H9 (cell line): ENCODE results near the gene TMEM229B. TPM values are rescaled to one million over a fixed set of nuclear protein-coding genes. Genes with fewer than 3 reads are reported as not detected.

ENCODE experiments used
- DNase-seq: peaks from one replicate; pipeline ENCODE4 v3.0.0-alpha.2; 2017
- H2AFZ ChIP-seq: one replicate; pipeline ENCODE4 v1.6.1; 2013; ENCODE audit warnings: mild to moderate bottlenecking, low read length, control low read depth, moderate library complexity
- H2AK5ac ChIP-seq: 2 replicates; pipeline ENCODE4 v1.6.1; 2013; ENCODE audit warnings: low read length, control low read depth, mixed read lengths; ENCODE audit not compliant: insufficient read length
- H2BK120ac ChIP-seq: one replicate; pipeline ENCODE4 v1.6.1; 2013; ENCODE audit warnings: low read depth, mild to moderate bottlenecking, low read length, control low read depth, inconsistent platforms; ENCODE audit not compliant: poor library complexity, severe bottlenecking
- H2BK12ac ChIP-seq: 2 replicates; pipeline ENCODE4 v1.6.1; 2013; ENCODE audit warnings: low read length, control low read depth, mixed read lengths, low read depth; ENCODE audit not compliant: insufficient read length
- H2BK15ac ChIP-seq: 2 replicates; pipeline ENCODE4 v1.6.1; 2013; ENCODE audit warnings: low read depth, low read length, control low read depth
- H2BK20ac ChIP-seq: one replicate; pipeline ENCODE4 v1.6.1; 2013; ENCODE audit warnings: low read depth, mild to moderate bottlenecking, low read length, control low read depth, inconsistent platforms; ENCODE audit not compliant: poor library complexity, severe bottlenecking
- H2BK5ac ChIP-seq: 2 replicates; pipeline ENCODE4 v1.6.1; 2013; ENCODE audit warnings: low read length, control low read depth, mixed read lengths; ENCODE audit not compliant: insufficient read length
- H3K14ac ChIP-seq: 2 replicates; pipeline ENCODE4 v1.6.1; 2013; ENCODE audit warnings: low read length, control low read depth; ENCODE audit not compliant: insufficient read depth
- H3K18ac ChIP-seq: 2 replicates; pipeline ENCODE4 v1.6.1; 2013; ENCODE audit warnings: low read depth, mild to moderate bottlenecking, mixed read lengths, low read length, control low read depth; ENCODE audit not compliant: insufficient read length
- H3K23ac ChIP-seq: 2 replicates; pipeline ENCODE4 v1.6.1; 2013; ENCODE audit warnings: low read length, control low read depth, mixed read lengths, low read depth; ENCODE audit not compliant: insufficient read length
- H3K23me2 ChIP-seq: 2 replicates; pipeline ENCODE4 v1.6.1; 2013; ENCODE audit warnings: low read depth, mild to moderate bottlenecking, mixed read lengths, low read length, control low read depth; ENCODE audit not compliant: insufficient read length, poor library complexity, severe bottlenecking
- H3K27ac ChIP-seq: 2 replicates; pipeline ENCODE4 v1.5.1; 2013; ENCODE audit warnings: low read length, control low read depth, mixed read lengths, low read depth; ENCODE audit not compliant: insufficient read length
- H3K27me3 ChIP-seq: 2 replicates; pipeline ENCODE4 v1.6.1; 2013; ENCODE audit warnings: low read length, control low read depth, inconsistent platforms; ENCODE audit not compliant: insufficient read depth
- H3K4ac ChIP-seq: 2 replicates; pipeline ENCODE4 v1.6.1; 2013; ENCODE audit warnings: low read depth, mild to moderate bottlenecking, control low read depth, inconsistent platforms, low read length, moderate library complexity
- H3K4me1 ChIP-seq: 2 replicates; pipeline ENCODE4 v1.6.1; 2013; ENCODE audit warnings: low read length, control low read depth, inconsistent platforms; ENCODE audit not compliant: insufficient read depth
- H3K4me2 ChIP-seq: 2 replicates; pipeline ENCODE4 v1.6.1; 2013; ENCODE audit warnings: low read length, control low read depth, mixed read lengths; ENCODE audit not compliant: insufficient read length, insufficient read depth
- H3K56ac ChIP-seq: 2 replicates; pipeline ENCODE4 v1.6.1; 2013; ENCODE audit warnings: low read depth, mild to moderate bottlenecking, mixed read lengths, low read length, control low read depth; ENCODE audit not compliant: insufficient read length
- H3K79me1 ChIP-seq: 2 replicates; pipeline ENCODE4 v1.6.1; 2013; ENCODE audit warnings: low read depth, mild to moderate bottlenecking, moderate library complexity, low read length, control low read depth, inconsistent platforms; ENCODE audit not compliant: insufficient read depth, poor library complexity, severe bottlenecking
- H3K79me2 ChIP-seq: 2 replicates; pipeline ENCODE4 v1.6.1; 2013; ENCODE audit warnings: low read length, control low read depth, inconsistent platforms; ENCODE audit not compliant: insufficient read depth
- H3K9ac ChIP-seq: 2 replicates; pipeline ENCODE4 v1.6.1; 2013; ENCODE audit warnings: low read length, control low read depth, mixed read lengths; ENCODE audit not compliant: insufficient read length; ENCODE audit errors: extremely low read depth
- H3K9me3 ChIP-seq: one replicate; pipeline ENCODE4 v1.6.1; 2013; ENCODE audit warnings: low read depth, low read length, inconsistent platforms; ENCODE audit not compliant: control insufficient read depth
- H3T11ph ChIP-seq: one replicate; pipeline ENCODE4 v1.6.1; 2013; ENCODE audit warnings: mild to moderate bottlenecking, low read length, control low read depth, inconsistent platforms
- H4K20me1 ChIP-seq: one replicate; pipeline ENCODE4 v1.6.1; 2013; ENCODE audit not compliant: control insufficient read depth, insufficient read length, insufficient read depth
- H4K5ac ChIP-seq: 2 replicates; pipeline ENCODE4 v1.6.1; 2013; ENCODE audit warnings: low read depth, mild to moderate bottlenecking, mixed read lengths, low read length, control low read depth; ENCODE audit not compliant: insufficient read length
- H4K8ac ChIP-seq: replicated peaks from 2 replicates; pipeline ENCODE4 v1.6.1; 2013; ENCODE audit warnings: low read length, control low read depth, mixed read lengths, low read depth; ENCODE audit not compliant: insufficient read length
- H4K91ac ChIP-seq: 2 replicates; pipeline ENCODE4 v1.6.1; 2013; ENCODE audit warnings: low read depth, mild to moderate bottlenecking, moderate library complexity, mixed read lengths, low read length, control low read depth; ENCODE audit not compliant: insufficient read length
- H3K27ac Mint-ChIP-seq, 3 experiments: 2 replicates in 2 of 3; 3 replicates in 1 of 3; pipeline ENCODE4 v1.8.0; 2020 to 2021; ENCODE audit warnings: mixed read lengths in 3 of 3, mild to moderate bottlenecking in 1 of 3, moderate library complexity in 1 of 3
- H3K27me3 Mint-ChIP-seq: 2 replicates; pipeline ENCODE4 v1.8.0; 2021; ENCODE audit warnings: low read depth, mild to moderate bottlenecking, moderate library complexity, mixed read lengths
- H3K36me3 Mint-ChIP-seq, 3 experiments: 2 replicates in 2 of 3; 3 replicates in 1 of 3; pipeline ENCODE4 v1.8.0; 2020 to 2021; ENCODE audit warnings: low read depth in 3 of 3, mixed read lengths in 3 of 3; ENCODE audit not compliant: insufficient read depth in 1 of 3
- H3K4me1 Mint-ChIP-seq, 2 experiments: 2 replicates each; pipeline ENCODE4 v1.8.0; 2020; ENCODE audit warnings: mixed read lengths in 2 of 2
- H3K4me3 Mint-ChIP-seq, 2 experiments: 2 replicates in 1 of 2; 3 replicates in 1 of 2; pipeline ENCODE4 v1.8.0; 2020 to 2021; ENCODE audit warnings: mild to moderate bottlenecking in 2 of 2, mixed read lengths in 2 of 2, moderate library complexity in 1 of 2
- H3K9me3 Mint-ChIP-seq, 2 experiments: 2 replicates in 1 of 2; 3 replicates in 1 of 2; pipeline ENCODE4 v1.8.0; 2020; ENCODE audit warnings: mild to moderate bottlenecking in 2 of 2, mixed read lengths in 2 of 2, moderate library complexity in 1 of 2
- WGBS: extraction: QIAGEN DNeasy Blood & Tissue Kit; methylation state at CpG from one replicate; pipeline ENCODE4 v1.1.7; 2013; ENCODE audit warnings: missing lambda C conversion rate, low lambda C conversion rate, mixed read lengths; ENCODE audit not compliant: insufficient read length; ENCODE audit errors: extremely low coverage; 5-methylcytosine and 5-hydroxymethylcytosine counted together
- total RNA-seq: library from RNA; stranded (reverse); gene quantifications from 2 replicates; pipeline ENCODE4 v1.2.1, GENCODE V29; 2021
- TF ChIP-seq, protein P1 (sequence below): fragments of 200-600 bp; sonication (generic); conservative IDR thresholded peaks from 3 replicates; pipeline ENCODE4 v1.8.0; 2021; ENCODE audit warnings: antibody characterized with exemption, mild to moderate bottlenecking

Gene TMEM229B
- total RNA-seq, 1 experiment from 2014 or later, result 0.24 TPM

DNA sequence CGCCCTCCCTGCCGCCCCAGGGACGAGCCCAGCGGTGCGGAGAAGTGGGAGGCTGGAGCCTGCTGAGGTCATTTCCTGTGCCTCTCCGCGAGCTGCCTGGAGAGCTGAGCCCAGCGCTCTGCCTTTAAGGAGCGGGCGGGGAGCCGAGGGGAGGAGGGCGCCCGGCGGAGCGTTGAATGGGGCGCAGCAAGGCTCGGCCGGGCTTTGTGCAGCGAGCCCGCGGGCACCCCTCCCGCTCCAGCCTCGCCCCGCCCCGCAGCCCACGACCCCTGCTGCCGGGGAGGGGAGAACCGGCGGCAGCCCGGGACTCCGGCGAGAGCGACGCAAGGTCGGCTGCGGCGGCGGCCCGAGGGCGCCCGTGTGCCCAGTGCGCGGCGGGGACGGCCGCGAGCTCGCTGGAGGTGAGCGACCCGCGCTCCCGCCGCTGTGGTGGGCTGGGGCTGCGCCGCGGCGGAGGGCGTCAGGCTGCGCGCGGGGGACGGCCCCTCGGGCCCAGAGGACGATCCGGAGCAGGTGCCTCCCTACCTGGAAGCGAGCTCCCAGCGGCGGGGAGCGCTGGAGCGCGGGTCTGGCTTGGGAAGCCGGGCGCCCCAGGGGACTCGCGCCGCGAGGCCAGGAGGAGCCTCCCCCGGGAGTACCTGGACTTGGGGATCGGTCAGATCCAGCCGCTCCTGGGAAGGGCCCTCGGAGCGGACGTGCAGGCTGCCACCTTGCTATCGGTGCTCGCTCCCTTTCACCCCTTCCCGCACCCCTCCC is 44.7 kb upstream of the TMEM229B start, which contains the start of gene PLEKHH1:
PLEKHH1 (plus strand) TSS at position 293 of the 756 bp plus-strand sequence. CDS start 8,578 bp downstream, outside the sequence.
- Histone ChIP-seq H4K8ac (no peak within 1 kb of the TSS), H3K79me2 (no peaks in the 10 kb centered on the region), H3K27me3 (no peaks in the 10 kb centered on the region), H4K5ac (no peak within 1 kb of the TSS), H3K18ac (peak within 1 kb of the TSS; percentile 19), H4K91ac (no peak within 1 kb of the TSS), H3K14ac (peak within 1 kb of the TSS; percentile 46), H3K23me2 (peaks cover 4% of the 10 kb centered on the region), H3K4me1 (peaks cover 1% of the 10 kb centered on the region; the same call in 1 of the 2 replicates), H3K23ac (no peak within 1 kb of the TSS), H3K79me1 (no peaks in the 10 kb centered on the region), H2BK5ac (no peak within 1 kb of the TSS), H2BK120ac (no peak within 1 kb of the TSS), H3K9ac (peak within 1 kb of the TSS; percentile 53), H4K20me1 (no peaks in the 10 kb centered on the region), H2BK20ac (no peak within 1 kb of the TSS), H2AFZ (no peak within 1 kb of the TSS), H3K56ac (no peak within 1 kb of the TSS), H2BK15ac (no peak within 1 kb of the TSS), H2AK5ac (no peak within 1 kb of the TSS), H3K4me2 (peak within 1 kb of the TSS; percentile 70), H3K27ac (no peak within 1 kb of the TSS), H2BK12ac (no peak within 1 kb of the TSS), H3K4ac (no peak within 1 kb of the TSS), H3K9me3 (no peaks in the 10 kb centered on the region), H3T11ph (no peak within 1 kb of the TSS)
- TF ChIP-seq, protein P1, sequence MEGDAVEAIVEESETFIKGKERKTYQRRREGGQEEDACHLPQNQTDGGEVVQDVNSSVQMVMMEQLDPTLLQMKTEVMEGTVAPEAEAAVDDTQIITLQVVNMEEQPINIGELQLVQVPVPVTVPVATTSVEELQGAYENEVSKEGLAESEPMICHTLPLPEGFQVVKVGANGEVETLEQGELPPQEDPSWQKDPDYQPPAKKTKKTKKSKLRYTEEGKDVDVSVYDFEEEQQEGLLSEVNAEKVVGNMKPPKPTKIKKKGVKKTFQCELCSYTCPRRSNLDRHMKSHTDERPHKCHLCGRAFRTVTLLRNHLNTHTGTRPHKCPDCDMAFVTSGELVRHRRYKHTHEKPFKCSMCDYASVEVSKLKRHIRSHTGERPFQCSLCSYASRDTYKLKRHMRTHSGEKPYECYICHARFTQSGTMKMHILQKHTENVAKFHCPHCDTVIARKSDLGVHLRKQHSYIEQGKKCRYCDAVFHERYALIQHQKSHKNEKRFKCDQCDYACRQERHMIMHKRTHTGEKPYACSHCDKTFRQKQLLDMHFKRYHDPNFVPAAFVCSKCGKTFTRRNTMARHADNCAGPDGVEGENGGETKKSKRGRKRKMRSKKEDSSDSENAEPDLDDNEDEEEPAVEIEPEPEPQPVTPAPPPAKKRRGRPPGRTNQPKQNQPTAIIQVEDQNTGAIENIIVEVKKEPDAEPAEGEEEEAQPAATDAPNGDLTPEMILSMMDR, result peak; percentile 47; the same call in 2 of the 3 replicates
- Mint-ChIP-seq H3K27me3 (peaks cover 3% of the 10 kb centered on the region; the same call in 1 of the 2 replicates), H3K27ac (peak within 1 kb of the TSS in 2 of 3 experiments; percentile 35 to 96; a peak in 3 of 7 replicates), H3K36me3 (no peaks in the 10 kb centered on the region; a peak in 2 of 7 replicates), H3K9me3 (no peaks in the 10 kb centered on the region), H3K4me3 (peak within 1 kb of the TSS; percentile 84 to 91), H3K4me1 (peaks cover 18 to 28% of the 10 kb centered on the region in 2 experiments)
- peak; percentile 83 for DNase-seq
- WGBS, result no CpG with 5 or more reads among the region's 86 CpGs
